HG03066 (cell line): ENCODE measurements around the gene CCR5AS.
"Not testable (repeated sequence)": the region's sequence is repeated elsewhere in the genome, so short reads cannot be mapped to it uniquely, and the experiment has no call there.

Source experiments
- ATAC-seq: cut with Tn5 transposase; IDR thresholded peaks from one replicate; pipeline ENCODE4 v1.9.1; 2021; ENCODE audit warnings: low read depth; ENCODE audit not compliant: unreplicated experiment

CCR5AS gene

DNA sequence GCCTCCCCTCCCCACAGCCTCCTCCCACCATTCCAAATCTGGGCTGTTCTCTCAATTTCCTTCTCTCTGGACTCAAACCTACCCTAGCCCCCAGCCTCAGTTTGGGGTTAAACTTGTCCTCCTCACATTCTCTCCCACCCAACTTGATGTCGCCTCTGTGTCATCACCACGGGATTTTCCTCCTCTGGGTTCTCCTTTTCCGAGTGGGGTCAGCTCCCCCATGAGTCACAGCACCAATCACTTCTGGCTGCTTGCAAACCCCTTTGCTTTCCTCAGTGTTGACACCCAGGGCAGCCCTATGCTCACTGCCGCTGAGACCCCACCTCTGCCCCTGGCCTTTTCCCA lies 451 bp downstream of the CCR5AS start:
- no peak for ATAC-seq

DNA sequence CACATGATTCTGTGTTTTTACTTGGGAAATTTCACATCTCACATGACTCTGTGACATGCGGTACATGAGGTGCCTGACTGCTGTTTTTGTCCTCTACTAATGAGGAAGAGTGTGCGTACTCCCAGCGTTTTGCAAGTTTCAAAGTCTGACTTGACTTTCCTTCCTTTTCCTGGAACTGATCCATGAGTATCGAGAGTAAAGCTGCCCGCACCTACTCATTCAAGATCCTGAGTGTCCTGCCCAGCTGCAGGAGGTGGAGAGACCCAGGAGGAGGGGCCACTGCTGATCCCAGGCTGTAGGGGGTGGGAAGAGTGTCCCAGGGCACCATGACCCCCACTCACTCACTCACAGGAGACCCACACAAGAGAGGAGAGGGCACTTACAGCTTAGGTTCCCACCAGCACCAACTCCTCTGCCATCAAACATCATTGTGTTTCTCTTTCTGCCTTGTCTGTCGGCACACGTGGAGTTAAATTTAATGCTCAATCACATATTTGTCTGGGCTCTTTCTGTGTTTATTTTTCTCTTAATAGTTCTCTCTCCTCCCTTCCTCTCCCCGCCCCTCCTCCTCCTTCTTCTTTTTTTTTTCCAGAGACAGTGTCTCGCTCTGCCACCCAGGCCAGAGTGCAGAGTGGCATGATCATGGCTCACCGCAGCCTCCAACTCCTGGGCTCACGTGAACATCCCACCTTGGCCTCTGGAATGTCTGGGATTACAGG lies 1.4 kb downstream of the CCR5AS start:
- ATAC-seq: no peak

DNA sequence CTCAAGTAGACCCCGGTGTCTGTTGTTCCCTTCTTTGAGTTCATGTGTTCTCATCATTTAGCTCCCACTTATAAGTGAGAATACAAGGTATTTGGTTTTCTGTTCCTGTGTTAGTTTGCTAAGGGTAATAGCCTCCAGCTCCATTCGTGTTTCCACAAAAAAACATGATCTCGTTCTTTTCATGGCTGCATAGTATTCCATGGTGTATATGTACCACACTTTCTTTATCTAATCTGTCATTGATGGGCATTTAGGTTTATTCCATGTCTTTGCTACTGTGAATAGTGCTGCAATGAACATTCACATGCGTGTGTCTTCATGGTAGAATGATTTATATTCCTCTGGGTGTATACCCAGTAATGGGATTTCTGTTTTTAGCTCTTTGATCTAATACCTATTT lies 4.0 kb downstream of the CCR5AS start:
- ATAC-seq: not testable (repeated sequence)

DNA sequence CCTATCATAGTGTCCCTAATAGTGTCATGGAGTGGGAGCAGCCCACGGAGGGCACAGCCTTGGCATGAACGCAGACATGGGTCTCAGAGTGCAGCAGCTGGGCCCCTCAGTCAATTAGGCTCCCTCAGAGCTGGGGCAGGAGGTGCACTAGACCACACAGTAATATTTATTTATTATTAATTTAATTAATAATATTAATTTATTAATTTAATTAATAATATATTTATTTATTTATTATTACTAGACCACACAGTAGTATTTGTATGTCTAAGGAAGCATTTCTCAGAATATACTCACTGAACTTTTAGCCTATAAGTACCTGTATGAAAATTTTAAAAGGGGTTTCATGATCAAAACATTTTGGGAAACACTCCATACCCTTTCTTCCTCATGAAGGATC lies 5.3 kb downstream of the CCR5AS start:
- no peak for ATAC-seq

DNA sequence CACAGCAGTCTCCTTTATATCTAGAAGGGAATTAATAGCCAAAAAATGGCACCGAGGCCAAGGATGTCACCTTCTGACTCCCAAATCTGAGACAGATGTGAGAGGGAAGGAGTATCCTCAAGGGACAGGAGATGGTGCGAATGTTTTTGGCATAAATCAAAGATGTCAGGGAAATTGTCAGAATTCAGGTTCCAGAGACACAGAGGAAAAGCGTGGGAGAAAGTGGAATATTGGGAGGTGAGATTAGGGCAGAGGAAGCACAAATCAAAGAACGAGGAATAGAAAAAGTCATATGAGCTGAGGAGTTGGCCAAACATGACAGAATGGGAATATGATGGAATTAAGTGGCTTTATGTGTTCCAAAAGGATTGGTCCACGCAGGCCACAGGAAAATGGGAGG lies 6.0 kb downstream of the CCR5AS start:
- ATAC-seq: no peak

- ATAC-seq: no peak
Observed at GRCh38 chr3:46400000-46400734, 6.7 kb downstream of the CCR5AS start.

DNA sequence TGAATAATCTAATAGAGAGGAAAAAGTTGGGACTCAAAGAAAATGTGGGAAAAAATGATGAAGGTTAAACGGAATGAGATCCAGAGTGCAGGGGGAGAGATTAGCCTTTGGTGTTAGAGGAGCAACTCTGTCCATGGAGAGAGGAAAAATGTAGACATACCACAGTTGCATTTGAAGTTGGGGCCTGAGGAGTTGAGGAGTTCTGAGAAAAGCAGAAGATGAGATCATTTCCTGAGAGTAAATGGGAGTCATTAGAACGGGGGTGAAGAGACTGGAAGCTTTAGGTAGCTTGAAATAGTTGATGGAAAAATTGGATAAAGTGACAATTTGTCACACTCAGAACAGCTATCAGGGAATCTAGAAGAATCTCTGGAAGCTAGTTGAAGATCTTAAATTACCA lies 7.3 kb downstream of the CCR5AS start:
- ATAC-seq: no peak

- ATAC-seq: no peak
Observed at GRCh38 chr3:46399098-46399497, 7.8 kb downstream of the CCR5AS start.

- ATAC-seq: no peak
Observed at GRCh38 chr3:46398186-46398955, 8.5 kb downstream of the CCR5AS start.

DNA sequence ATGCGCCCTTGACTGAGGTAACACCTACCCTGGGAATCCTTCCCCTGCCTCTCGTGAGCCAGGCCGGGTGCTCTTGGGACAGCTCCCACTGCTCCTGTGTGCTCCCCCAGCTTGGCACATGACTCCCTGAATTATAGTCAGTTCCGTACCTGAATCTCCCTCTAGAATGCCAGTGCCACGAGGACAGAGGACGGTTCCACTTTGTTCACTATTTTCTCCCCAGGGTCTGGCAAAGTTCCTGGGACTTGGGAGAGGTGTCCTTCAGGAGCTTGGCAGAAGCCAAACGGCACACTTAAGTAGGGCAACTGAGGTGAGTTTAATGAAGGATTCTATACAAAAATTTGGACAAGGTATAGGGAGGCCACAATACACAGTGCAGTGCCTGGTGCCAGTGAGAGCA lies 9.8 kb downstream of the CCR5AS start:
- ATAC-seq: no peak

DNA sequence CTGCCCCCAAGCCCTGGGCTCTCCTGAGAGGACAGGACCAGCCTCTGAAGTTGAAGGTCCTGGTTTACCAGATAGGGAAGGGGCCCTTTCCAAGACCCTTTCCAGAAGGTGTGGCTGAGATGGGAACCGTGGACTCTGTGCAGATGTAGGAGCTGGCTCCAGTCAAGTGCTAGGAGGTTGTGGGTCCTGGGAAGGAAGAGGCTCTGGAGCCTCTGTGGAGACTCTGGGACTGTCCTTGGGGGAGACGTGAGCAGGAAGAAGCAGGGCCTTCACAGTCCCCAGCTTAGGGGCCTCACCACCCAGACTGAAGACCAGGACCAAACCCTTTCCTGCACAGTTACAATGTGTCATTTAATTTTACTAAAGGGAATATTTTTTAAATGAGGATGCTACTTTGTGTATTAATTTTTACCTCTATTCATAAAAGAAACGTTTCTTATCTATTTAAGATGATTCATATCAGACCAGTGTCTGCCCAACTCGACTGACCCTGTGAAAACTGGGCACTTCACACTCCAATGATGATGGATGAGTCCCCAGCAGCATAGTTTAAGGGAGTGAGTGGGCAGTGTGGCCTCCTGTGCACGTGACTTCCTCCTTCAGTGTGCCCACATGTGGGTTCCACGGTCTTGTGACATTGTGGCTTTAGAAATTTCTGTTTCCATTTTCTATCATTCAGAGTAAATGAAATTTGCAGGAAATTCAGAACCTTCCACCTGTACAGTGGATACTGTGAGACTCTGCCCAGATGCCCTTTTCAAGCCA lies 10.9 kb downstream of the CCR5AS start:
- no peak for ATAC-seq

DNA sequence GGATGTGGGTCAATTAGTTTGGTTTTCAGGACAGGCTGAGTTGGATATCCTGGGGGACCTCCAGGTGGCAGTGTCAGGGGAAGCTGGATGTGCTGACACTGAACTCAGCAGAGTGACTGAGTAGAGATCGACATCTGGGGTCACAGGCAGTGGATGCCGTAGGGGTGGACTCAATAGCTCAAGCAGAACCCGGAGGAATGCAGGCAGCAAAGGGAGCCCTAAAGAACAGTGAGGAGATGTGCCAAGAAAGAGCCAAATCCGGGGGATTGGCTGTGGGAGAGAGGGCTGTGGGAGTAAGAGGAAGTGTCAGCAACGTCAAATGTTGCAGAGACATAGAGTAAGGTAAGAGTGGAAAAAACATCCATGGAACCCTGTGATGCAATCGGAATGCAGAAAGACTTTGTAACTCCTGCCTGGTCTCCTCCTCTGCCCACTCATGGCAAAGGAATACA lies 11.6 kb downstream of the CCR5AS start:
- no peak for ATAC-seq

DNA sequence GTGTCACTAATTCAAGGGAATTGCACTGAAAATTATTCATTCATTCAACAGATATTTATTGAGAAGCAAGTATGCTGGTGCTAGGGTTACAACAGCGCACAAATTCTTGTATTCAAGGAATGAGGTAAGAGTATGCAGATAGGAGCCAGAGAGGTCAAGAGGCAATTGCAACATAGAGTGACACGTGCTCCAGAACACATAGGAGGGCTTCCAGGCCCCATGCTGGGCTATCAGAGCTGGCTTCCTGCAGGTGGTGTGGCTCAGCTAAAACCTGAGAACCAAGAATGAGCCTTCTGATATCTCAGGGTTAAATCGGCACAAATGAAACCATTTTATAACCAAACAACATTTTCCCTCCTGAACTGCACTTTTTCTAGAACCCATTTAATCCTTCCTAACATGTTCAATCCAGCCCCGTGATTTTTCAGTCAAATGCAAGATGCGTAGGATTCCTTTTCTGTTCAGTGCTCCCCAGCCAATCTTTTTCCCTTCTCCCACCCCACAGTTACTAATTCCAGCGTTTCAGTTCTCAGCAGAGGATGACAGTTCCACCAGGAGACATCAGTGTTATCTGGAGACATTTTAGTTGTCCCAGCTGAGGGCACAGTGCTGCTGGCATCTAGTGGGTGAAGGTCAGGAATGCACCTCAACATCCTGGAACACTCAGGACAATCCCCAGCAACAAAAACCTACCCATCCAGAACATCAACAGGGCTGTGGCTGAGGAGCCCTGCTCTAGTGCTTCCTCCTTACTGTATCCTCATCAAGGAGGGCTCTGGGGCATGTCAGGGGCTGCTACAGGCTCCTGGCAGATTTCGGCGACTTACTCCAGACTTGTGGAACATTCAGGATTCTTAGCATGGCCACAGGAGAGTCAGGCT lies 13.1 kb downstream of the CCR5AS start:
- no peak for ATAC-seq

GRCh38 chr3:46393011-46393410 lies 13.9 kb downstream of the CCR5AS start:
- no peak for ATAC-seq

GRCh38 chr3:46391526-46391925 lies 15.3 kb downstream of the CCR5AS start:
- ATAC-seq: not testable (repeated sequence)

DNA sequence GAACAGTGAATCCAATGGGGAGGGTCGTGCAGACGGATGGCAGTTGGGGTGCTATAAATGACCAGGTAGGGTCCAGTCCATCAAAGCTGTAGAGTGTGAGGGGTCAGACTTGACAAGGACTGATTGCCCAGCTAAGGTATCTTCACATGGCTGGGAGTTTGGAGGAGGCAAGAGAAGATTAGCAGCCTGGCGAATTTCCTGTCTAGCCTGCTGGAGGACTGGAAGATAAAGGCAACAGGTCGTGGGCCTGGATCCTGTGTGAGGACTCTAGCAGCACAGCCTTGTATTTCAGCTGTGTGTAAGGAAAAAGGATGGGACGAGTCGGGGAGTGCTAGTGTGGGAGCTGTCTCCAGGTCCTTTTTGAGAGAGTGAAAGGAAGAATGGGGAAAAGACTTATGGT lies 17.6 kb downstream of the CCR5AS start:
- no peak for ATAC-seq

DNA sequence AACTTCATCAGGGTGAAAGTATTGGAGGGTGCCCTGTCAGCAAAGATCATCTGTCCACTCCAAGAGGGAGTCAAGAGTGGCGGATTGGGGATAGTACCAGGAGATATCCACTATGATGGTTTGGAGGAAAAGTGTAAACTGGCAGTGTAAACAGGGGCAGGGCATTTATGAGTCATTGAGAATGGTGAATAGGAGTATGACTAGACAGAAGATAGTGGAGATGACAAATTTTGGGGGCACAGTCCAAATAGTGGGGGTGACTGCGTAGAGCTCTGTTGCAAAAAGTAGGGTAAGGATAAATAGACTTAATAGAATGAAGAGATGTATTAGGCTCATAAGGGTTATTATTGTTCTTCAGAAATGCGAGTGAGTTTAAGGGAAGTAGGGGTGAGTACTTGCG lies 18.0 kb downstream of the CCR5AS start:
- ATAC-seq: not testable (repeated sequence)

DNA sequence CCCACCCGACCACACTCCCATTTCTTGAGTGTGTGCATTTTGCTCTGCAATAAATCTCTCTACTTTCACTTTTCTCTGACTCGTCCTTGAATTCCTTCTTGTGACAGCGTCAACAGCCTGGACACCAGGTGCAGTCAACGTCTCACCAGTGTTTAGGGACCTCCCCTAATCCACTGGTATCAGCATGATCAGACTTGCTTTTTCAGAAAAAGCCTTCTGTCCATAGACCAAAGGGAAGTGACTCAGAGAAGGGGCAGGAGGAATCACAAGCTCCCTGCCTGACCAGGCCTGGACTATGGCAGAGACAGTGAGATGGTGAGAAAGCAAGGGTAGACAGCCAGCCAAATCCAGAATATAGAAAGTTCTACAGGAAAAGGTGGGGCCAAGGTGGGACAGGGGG lies 20.7 kb downstream of the CCR5AS start:
- ATAC-seq: no peak

- no peak for ATAC-seq
Observed at GRCh38 chr3:46383951-46384330, 22.9 kb downstream of the CCR5AS start.
